ENCODE measurements around the gene METRN.

GRCh38 chr16:747978-748746 is 33.2 kb downstream of the METRN start:
- TF ChIP-seq CTCF (IDR thresholded peaks at IDR 0.05; ENCODE audit: low read length) (no peak), EZH2 (optimal IDR thresholded peaks at IDR 0.05; ENCODE audit: low read depth, low read length) (no peak)

All from MM.1S (cell line).